ENCODE measurements around the gene MEDAG. TPM values are rescaled to one million over a fixed set of nuclear protein-coding genes. Genes with fewer than 3 reads are reported as not detected.

The MEDAG gene
- polyA plus RNA-seq, 3 donors = not detected

DNA sequence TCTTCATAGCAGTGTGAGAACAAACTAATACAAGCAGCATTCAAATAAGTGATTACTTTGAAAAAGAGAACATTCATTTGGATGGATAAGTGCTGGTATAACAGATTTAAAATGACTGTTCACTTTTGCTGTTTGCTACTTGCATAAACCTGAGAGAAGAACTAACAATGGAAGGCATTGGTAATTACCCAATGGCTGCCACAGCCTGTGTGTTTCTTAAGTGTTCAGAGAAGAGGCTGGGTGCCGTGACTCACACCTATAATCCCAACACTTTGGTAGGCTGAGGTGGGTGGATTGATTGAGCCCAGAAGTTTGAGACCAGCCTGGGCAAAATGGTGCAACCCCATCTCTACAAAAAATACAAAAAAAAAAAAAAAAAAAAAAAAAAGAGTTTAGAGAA is 21.5 kb downstream of the MEDAG start:
- Histone ChIP-seq H3K9ac (ENCODE audit: insufficient read depth, low read length, poor library complexity, severe bottlenecking) (no peak overlapping the region), H3K27me3 (ENCODE audit: control insufficient read depth in 2 of 2, insufficient read depth in 2 of 2, low read length in 2 of 2) (peaks cover 0 to 3% of the 10 kb centered on the region in 2 donors), H3K27ac (ENCODE audit: low read depth in 1 of 2, low read length in 2 of 2) (no peak overlapping the region), H3K79me2 (ENCODE audit: insufficient read depth, low read length) (no peaks in the 10 kb centered on the region), H3K4me3 (replicated peaks in 1 of 3; ENCODE audit: low read depth in 2 of 3, low read length in 3 of 3) (no peak overlapping the region), H3K9me3 (replicated peaks in 1 of 2; ENCODE audit: control insufficient read depth in 1 of 2, insufficient read depth in 1 of 2, low read length in 2 of 2) (no peaks in the 10 kb centered on the region), H4K20me1 (ENCODE audit: insufficient read depth, low read length) (no peaks in the 10 kb centered on the region), H2AFZ (ENCODE audit: insufficient read depth, low read depth, low read length, poor library complexity, severe bottlenecking) (no peak overlapping the region), H3K4me1 (ENCODE audit: control insufficient read depth in 1 of 2, insufficient read depth in 2 of 2, low read length in 2 of 2) (no peaks in the 10 kb centered on the region), H3K36me3 (replicated peaks in 1 of 2; ENCODE audit: control insufficient read depth in 1 of 2, insufficient read depth in 2 of 2, low read length in 2 of 2) (no peaks in the 10 kb centered on the region), H3K4me2 (replicated peaks; ENCODE audit: extremely low read depth, low read length, poor library complexity, severe bottlenecking) (no peak overlapping the region)
- H3K27ac Mint-ChIP-seq = no peak overlapping the region
- no peaks in the 10 kb centered on the region for H3K4me1 Mint-ChIP-seq
- WGBS (ENCODE audit: insufficient coverage) = no CpG with 5 or more reads among the region's 1 CpG
- H3K36me3 Mint-ChIP-seq = no peaks in the 10 kb centered on the region
- no peak for TF ChIP-seq CTCF (IDR thresholded peaks at IDR 0.05)
- peaks cover 3 to 21% (median 11%) of the 10 kb centered on the region in 3 donors for H3K27me3 Mint-ChIP-seq (ENCODE audit: low read depth in 3 of 3)
- no peak overlapping the region for H3K4me3 Mint-ChIP-seq
- intact Hi-C loops (cut with micrococcal nuclease) = no loop called here
- DNase-seq = no peak
- peaks cover 0 to 3% (median 0%) of the 10 kb centered on the region in 7 donors for H3K9me3 Mint-ChIP-seq

GRCh38 chr13:30928978-30929377 is 22.9 kb downstream of the MEDAG start:
- no peaks in the 10 kb centered on the region for H3K36me3 Mint-ChIP-seq
- Histone ChIP-seq H2AFZ (ENCODE audit: insufficient read depth, low read depth, low read length, poor library complexity, severe bottlenecking) (no peak overlapping the region), H3K9me3 (replicated peaks in 1 of 2; ENCODE audit: control insufficient read depth in 1 of 2, insufficient read depth in 1 of 2, low read length in 2 of 2) (no peaks in the 10 kb centered on the region), H3K9ac (ENCODE audit: insufficient read depth, low read length, poor library complexity, severe bottlenecking) (no peak overlapping the region), H4K20me1 (ENCODE audit: insufficient read depth, low read length) (no peaks in the 10 kb centered on the region), H3K4me3 (replicated peaks in 1 of 3; ENCODE audit: low read depth in 2 of 3, low read length in 3 of 3) (no peak overlapping the region), H3K4me1 (ENCODE audit: control insufficient read depth in 1 of 2, insufficient read depth in 2 of 2, low read length in 2 of 2) (no peaks in the 10 kb centered on the region), H3K27me3 (ENCODE audit: control insufficient read depth in 2 of 2, insufficient read depth in 2 of 2, low read length in 2 of 2) (peaks cover 0 to 10% of the 10 kb centered on the region in 2 donors), H3K27ac (ENCODE audit: low read depth in 1 of 2, low read length in 2 of 2) (no peak overlapping the region), H3K36me3 (replicated peaks in 1 of 2; ENCODE audit: control insufficient read depth in 1 of 2, insufficient read depth in 2 of 2, low read length in 2 of 2) (no peaks in the 10 kb centered on the region), H3K79me2 (ENCODE audit: insufficient read depth, low read length) (no peaks in the 10 kb centered on the region), H3K4me2 (replicated peaks; ENCODE audit: extremely low read depth, low read length, poor library complexity, severe bottlenecking) (no peak overlapping the region)
- peaks cover 0 to 3% (median 0%) of the 10 kb centered on the region in 7 donors for H3K9me3 Mint-ChIP-seq
- H3K27ac Mint-ChIP-seq = no peak overlapping the region
- no peak overlapping the region for H3K4me3 Mint-ChIP-seq
- 99% methylated on average over 5 of the region's 5 CpGs for WGBS (ENCODE audit: insufficient coverage)
- intact Hi-C loops (cut with micrococcal nuclease) = no loop called here
- H3K27me3 Mint-ChIP-seq (ENCODE audit: low read depth in 3 of 3) = peaks cover under 1 to 18% (median 15%) of the 10 kb centered on the region in 3 donors
- TF ChIP-seq CTCF (IDR thresholded peaks at IDR 0.05) = no peak
- H3K4me1 Mint-ChIP-seq = no peaks in the 10 kb centered on the region
- no peak for DNase-seq
